OCI-LY1 (cell line): ENCODE measurements around the gene PHYHD1.

Source experiments
- H2AFZ ChIP-seq: fragments of 200-600 bp; sonication (generic), shearing (Covaris generic); 2 replicates; pipeline ENCODE4 v1.6.0; 2014; ENCODE audit warnings: antibody characterized with exemption, mild to moderate bottlenecking, low read length
- H3F3A ChIP-seq: fragments of 200-600 bp; sonication (generic), shearing (Covaris generic); 2 replicates; pipeline ENCODE4 v1.6.0; 2014; ENCODE audit warnings: mild to moderate bottlenecking, antibody characterized with exemption, low read length, moderate library complexity; ENCODE audit not compliant: insufficient read depth
- H3K27ac ChIP-seq: fragments of 200-600 bp; sonication (generic); 2 replicates; pipeline ENCODE4 v1.5.1; 2014; ENCODE audit warnings: low read length, mixed run types, mild to moderate bottlenecking, low read depth; ENCODE audit not compliant: poor library complexity, severe bottlenecking
- H3K27me3 ChIP-seq: fragments of 200-600 bp; sonication (generic); 2 replicates; pipeline ENCODE4 v1.6.0; 2014; ENCODE audit warnings: antibody characterized with exemption, mild to moderate bottlenecking, low read length, moderate library complexity; ENCODE audit not compliant: insufficient read depth
- H3K36me3 ChIP-seq: fragments of 200-600 bp; sonication (generic); 2 replicates; pipeline ENCODE4 v1.6.1; 2014; ENCODE audit warnings: mild to moderate bottlenecking, antibody characterized with exemption, low read length, moderate library complexity, mixed read lengths; ENCODE audit not compliant: insufficient read depth
- H3K4me1 ChIP-seq: fragments of 200-600 bp; sonication (generic); 2 replicates; pipeline ENCODE4 v1.5.1; 2014; ENCODE audit warnings: mild to moderate bottlenecking, low read length, moderate library complexity; ENCODE audit not compliant: insufficient read depth, severe bottlenecking
- H3K4me2 ChIP-seq: fragments of 200-600 bp; sonication (generic), shearing (Covaris generic); 2 replicates; pipeline ENCODE4 v1.6.1; 2014; ENCODE audit warnings: low read length
- H3K4me3 ChIP-seq: fragments of 200-600 bp; sonication (generic); 2 replicates; pipeline ENCODE4 v1.5.1; 2014; ENCODE audit warnings: low read length, low read depth, mild to moderate bottlenecking, mixed read lengths; ENCODE audit not compliant: poor library complexity, severe bottlenecking
- H3K79me2 ChIP-seq: fragments of 200-600 bp; shearing (Covaris generic); 2 replicates; pipeline ENCODE4 v1.6.1; 2016; ENCODE audit warnings: mixed run types, low read length, mixed read lengths; ENCODE audit not compliant: insufficient read depth
- H3K9ac ChIP-seq: fragments of 200-600 bp; sonication (generic), shearing (Covaris generic); 2 replicates; pipeline ENCODE4 v1.6.1; 2014; ENCODE audit warnings: mild to moderate bottlenecking, low read length, mixed read lengths
- H3K9me2 ChIP-seq: fragments of 200-600 bp; sonication (generic), shearing (Covaris generic); 2 replicates; pipeline ENCODE4 v1.6.1; 2014; ENCODE audit warnings: low read depth, mild to moderate bottlenecking, low read length, mixed read lengths
- H3K9me3 ChIP-seq: fragments of 200-600 bp; shearing (Covaris generic); 2 replicates; pipeline ENCODE4 v1.6.1; 2014; ENCODE audit warnings: low read length, mixed read lengths
- H4K20me1 ChIP-seq: fragments of 200-600 bp; sonication (generic), shearing (Covaris generic); 2 replicates; pipeline ENCODE4 v1.6.0; 2016; ENCODE audit warnings: mild to moderate bottlenecking, low read length; ENCODE audit not compliant: insufficient read depth
- EZH2 ChIP-seq: fragments of 200-600 bp; sonication (generic), shearing (Covaris generic); IDR thresholded peaks from 2 replicates; pipeline ENCODE4 v1.8.0; 2017; ENCODE audit warnings: borderline replicate concordance, mixed run types, mild to moderate bottlenecking, antibody characterized with exemption, low read length, moderate library complexity, mixed read lengths
- TF ChIP-seq, protein P1 (sequence below): fragments of 200-600 bp; sonication (generic), shearing (Covaris generic); IDR thresholded peaks from 2 replicates; pipeline ENCODE4 v1.5.1; 2017; ENCODE audit warnings: mild to moderate bottlenecking, antibody characterized with exemption, low read length, moderate library complexity, mixed read lengths

The PHYHD1 gene

GRCh38 chr9:128916745-128917144, 4.0 kb upstream of the PHYHD1 start:
- no peaks in the 10 kb centered on the region for H3F3A ChIP-seq
- no peaks in the 10 kb centered on the region for H3K9me2 ChIP-seq
- H3K4me1 ChIP-seq: peaks cover 14% of the 10 kb centered on the region
- no peaks in the 10 kb centered on the region for H3K27me3 ChIP-seq
- peaks cover 22% of the 10 kb centered on the region; the same call in 1 of the 2 replicates for H3K36me3 ChIP-seq
- no peak overlapping the region for H2AFZ ChIP-seq
- H3K9me3 ChIP-seq: no peaks in the 10 kb centered on the region
- H3K4me3 ChIP-seq: no peak overlapping the region
- H3K9ac ChIP-seq: no peak overlapping the region
- no peaks in the 10 kb centered on the region for H3K79me2 ChIP-seq
- no peaks in the 10 kb centered on the region for H4K20me1 ChIP-seq
- no peak overlapping the region for H3K4me2 ChIP-seq
- no peak for TF ChIP-seq EZH2
- TF ChIP-seq, protein P1, sequence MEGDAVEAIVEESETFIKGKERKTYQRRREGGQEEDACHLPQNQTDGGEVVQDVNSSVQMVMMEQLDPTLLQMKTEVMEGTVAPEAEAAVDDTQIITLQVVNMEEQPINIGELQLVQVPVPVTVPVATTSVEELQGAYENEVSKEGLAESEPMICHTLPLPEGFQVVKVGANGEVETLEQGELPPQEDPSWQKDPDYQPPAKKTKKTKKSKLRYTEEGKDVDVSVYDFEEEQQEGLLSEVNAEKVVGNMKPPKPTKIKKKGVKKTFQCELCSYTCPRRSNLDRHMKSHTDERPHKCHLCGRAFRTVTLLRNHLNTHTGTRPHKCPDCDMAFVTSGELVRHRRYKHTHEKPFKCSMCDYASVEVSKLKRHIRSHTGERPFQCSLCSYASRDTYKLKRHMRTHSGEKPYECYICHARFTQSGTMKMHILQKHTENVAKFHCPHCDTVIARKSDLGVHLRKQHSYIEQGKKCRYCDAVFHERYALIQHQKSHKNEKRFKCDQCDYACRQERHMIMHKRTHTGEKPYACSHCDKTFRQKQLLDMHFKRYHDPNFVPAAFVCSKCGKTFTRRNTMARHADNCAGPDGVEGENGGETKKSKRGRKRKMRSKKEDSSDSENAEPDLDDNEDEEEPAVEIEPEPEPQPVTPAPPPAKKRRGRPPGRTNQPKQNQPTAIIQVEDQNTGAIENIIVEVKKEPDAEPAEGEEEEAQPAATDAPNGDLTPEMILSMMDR: no peak
- no peak overlapping the region for H3K27ac ChIP-seq

- Histone ChIP-seq H3K27me3 (no peaks in the 10 kb centered on the region), H3K27ac (no peak overlapping the region), H3K4me2 (no peak overlapping the region), H2AFZ (no peak overlapping the region), H3F3A (no peaks in the 10 kb centered on the region), H3K9me2 (no peaks in the 10 kb centered on the region), H3K4me3 (no peak overlapping the region), H3K9ac (no peak overlapping the region), H4K20me1 (no peaks in the 10 kb centered on the region), H3K4me1 (peaks cover 20% of the 10 kb centered on the region), H3K9me3 (no peaks in the 10 kb centered on the region), H3K36me3 (peaks cover 18% of the 10 kb centered on the region; the same call in 1 of the 2 replicates), H3K79me2 (no peaks in the 10 kb centered on the region)
- TF ChIP-seq EZH2: no peak
- TF ChIP-seq, protein P1: no peak
These were observed 3.5 kb upstream of the PHYHD1 start for GRCh38 chr9:128917151-128917849.

GRCh38 chr9:128918921-128919320, 1.9 kb upstream of the PHYHD1 start:
- TF ChIP-seq EZH2: no peak
- H4K20me1 ChIP-seq: no peaks in the 10 kb centered on the region
- H3K9me2 ChIP-seq: no peaks in the 10 kb centered on the region
- H2AFZ ChIP-seq: no peak overlapping the region
- no peak overlapping the region for H3K4me3 ChIP-seq
- H3K36me3 ChIP-seq: peaks cover 18% of the 10 kb centered on the region; the same call in 1 of the 2 replicates
- no peak overlapping the region for H3K27ac ChIP-seq
- no peaks in the 10 kb centered on the region for H3K27me3 ChIP-seq
- H3K4me1 ChIP-seq: peaks cover 24% of the 10 kb centered on the region
- no peaks in the 10 kb centered on the region for H3F3A ChIP-seq
- H3K4me2 ChIP-seq: no peak overlapping the region
- no peak overlapping the region for H3K9ac ChIP-seq
- H3K9me3 ChIP-seq: no peaks in the 10 kb centered on the region
- no peaks in the 10 kb centered on the region for H3K79me2 ChIP-seq
